Activated CD4-positive, alpha-beta T cell treated with anti-CD3 and anti-CD28 coated beads, Interleukin-2, amount 50 U/mL, for 4 hours (primary cell): Measurements from ENCODE around the gene RAD18.

Source experiments
- DNase-seq, 2 experiments: peaks; one replicate each; pipeline ENCODE4 v3.0.0-alpha.2; 2020

Gene RAD18

GRCh38 chr3:8856721-8857120 lies 106.6 kb downstream of the RAD18 start:
- DNase-seq = no peak

DNA sequence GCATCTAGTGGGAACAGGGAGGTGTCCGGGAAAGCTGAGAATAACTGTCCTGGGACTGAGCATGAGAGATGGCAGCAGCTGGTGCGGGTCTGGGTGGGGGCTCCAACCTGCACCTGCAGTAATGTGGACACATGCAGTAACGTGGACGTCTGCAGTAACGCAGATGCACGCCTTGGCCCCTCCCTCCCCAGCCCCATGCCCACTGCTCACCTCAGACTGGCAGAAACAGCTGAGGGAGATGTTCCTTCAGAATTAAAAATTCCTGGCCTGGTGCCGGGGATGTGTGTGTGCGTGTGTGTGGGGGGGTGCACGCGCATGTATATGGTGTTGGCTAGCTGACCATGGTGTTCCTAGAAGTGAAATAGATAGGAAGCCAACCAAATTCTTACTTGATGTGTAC lies 107.2 kb downstream of the RAD18 start:
- no peak for DNase-seq

DNA sequence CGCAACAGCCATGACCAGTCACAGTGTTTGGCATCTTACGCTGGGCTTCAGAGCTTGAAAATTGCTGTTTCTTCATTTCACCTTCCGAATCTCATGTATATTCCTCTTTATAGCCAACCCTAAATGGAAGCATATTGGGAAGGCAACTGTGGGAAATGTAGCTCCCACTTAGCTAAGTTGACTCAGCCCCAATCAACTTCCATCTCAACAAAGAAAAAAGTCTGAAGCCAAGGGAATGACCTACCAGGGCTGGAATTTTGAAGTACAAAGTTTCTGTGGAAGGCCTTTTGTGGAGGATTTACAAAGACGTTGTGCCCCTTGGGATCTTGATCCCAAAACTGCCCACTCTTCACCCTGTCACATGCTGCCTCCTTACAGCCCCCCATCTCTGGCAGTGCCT lies 108.6 kb downstream of the RAD18 start:
- no peak for DNase-seq

DNA sequence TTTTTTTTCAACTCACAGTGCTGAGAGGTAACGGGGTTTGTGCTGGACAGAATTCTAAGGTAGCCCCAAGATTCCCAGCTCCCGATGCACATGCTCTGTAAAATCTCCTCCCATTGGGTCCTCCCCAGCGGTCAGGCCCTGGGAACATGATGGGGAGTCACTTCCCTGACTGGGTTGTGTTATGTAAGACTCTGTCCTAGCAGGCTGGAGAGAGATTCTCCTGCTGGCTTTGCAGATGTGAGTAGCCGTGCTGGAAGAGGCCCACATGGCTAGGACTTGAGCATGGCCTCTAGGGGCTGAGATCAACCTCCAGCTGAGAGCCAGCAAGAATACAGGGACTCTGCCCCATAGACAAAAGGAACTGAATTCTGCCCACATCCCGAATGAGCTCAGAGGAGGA lies 110.2 kb downstream of the RAD18 start:
- no peak for DNase-seq

GRCh38 chr3:8852511-8852910 lies 110.8 kb downstream of the RAD18 start:
- DNase-seq = no peak

DNA sequence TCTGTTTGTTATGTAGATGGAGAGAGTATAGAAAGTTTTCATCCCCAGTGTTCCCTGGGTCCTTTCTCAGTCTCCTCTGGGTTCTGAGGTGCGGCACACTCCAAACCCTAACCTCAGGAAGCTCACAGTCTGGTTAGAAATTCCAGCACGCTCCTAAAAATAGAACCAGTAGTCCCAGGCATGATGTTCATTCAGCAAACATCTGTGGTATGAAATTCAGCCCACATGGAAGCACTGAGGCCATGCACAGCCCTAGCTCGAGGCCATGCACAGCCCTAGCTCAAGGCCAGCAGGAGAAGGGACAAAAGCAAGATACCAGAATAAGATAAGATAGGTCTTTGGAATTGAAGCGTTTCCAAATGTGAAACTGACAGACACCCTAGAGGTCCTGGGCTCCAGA lies 111.6 kb downstream of the RAD18 start:
- DNase-seq = no peak

DNA sequence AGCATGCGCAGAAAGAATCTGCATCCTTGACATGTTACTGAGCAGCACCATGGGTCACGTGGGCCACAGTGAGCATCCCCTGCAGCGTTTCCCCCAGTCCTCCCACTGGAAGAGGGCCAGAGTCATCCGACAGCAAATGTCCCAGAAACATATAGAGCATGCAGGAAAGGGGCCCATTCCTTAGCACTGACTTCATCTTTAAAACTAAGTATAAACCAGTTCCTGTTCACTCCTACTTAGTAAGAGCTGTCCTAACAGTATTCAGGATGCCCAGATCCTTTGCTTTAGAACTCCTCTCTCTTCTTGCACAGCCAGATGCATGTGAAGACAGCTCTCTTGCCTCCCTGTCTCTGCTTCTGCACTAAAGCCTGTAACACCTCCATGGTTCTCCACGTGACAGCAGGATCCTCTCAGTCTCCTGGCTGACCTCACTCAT lies 114.6 kb downstream of the RAD18 start:
- no peak for DNase-seq

DNA sequence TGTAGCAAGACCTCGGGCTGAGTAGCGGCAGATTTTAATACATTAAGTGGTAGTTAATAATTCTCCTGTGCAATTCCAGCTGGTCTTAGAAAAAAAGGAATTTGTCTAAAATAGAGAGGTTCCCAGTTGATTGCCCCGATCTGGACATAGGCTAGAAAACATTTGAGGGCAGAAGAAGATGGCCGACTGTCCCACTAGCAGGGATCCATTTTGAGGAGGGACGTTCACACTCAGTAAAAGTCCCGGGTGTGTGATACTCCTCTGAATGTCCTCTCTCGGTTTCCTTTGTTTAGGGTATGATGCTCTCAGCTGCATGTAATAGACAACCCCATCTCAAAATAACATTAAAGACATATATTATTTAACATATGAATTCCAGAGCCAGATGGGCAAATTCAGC lies 116.0 kb downstream of the RAD18 start:
- DNase-seq = no peak

DNA sequence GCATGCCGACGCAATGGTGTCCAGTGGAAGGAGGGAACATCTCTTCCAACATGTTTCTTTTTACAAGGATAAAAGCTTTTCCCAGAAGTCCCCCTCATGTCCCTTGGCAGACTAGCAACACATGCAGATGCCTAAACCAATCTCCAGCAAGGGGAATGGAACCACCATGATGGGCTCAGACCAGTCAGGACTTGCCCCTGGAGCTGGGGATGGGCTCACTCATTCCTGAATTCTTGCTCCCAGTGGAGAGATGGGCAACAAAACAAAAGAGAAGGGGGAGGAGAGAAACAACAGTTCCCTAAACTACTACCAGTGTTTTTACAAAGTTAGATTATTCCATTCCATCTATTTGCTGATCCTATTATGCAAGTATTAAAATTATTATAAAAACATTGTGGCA lies 117.1 kb downstream of the RAD18 start:
- no peak for DNase-seq

DNA sequence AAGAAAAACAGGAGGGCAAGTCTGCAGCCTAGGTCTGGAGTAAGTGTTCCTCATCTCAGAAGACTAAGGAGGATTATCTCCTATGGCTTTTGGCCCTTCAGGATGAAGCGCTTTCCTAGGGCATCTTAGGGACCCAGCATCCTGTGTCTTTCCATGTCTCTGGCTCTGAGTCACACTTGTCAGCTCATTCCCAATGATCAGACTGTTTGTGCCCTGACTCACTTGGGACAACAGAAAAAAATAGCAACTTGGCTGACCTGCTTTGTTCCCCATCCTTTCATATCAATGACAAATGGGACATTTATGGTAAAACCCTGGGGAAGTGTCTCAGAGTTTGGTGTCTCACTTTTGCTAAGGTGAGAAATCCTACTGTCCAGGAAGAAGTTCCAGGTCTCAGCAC lies 117.6 kb downstream of the RAD18 start:
- no peak for DNase-seq

GRCh38 chr3:8843347-8843746 lies 119.9 kb downstream of the RAD18 start:
- no peak for DNase-seq

GRCh38 chr3:8842293-8842692 lies 121.0 kb downstream of the RAD18 start:
- no peak for DNase-seq

GRCh38 chr3:8841472-8841871 lies 121.8 kb downstream of the RAD18 start:
- DNase-seq = no peak

DNA sequence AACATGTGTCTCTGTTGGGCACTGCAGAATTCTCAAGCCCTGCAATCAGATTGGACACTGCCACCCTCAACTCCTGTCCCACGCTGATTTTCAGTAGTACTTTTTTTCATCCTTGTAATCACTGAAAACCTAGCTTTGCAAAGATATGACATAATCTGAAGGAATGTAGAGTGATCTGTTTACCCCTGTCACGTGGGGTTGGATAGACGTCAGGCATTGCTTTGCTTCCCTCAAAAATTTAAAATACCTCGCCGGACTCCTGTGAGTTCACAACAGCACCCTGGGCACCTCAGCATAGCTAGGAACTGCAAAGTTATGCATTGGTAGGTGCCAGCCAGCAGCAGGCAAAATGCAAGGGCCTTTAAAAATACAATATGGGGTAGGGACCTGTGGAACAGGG lies 122.7 kb downstream of the RAD18 start:
- DNase-seq = no peak

DNA sequence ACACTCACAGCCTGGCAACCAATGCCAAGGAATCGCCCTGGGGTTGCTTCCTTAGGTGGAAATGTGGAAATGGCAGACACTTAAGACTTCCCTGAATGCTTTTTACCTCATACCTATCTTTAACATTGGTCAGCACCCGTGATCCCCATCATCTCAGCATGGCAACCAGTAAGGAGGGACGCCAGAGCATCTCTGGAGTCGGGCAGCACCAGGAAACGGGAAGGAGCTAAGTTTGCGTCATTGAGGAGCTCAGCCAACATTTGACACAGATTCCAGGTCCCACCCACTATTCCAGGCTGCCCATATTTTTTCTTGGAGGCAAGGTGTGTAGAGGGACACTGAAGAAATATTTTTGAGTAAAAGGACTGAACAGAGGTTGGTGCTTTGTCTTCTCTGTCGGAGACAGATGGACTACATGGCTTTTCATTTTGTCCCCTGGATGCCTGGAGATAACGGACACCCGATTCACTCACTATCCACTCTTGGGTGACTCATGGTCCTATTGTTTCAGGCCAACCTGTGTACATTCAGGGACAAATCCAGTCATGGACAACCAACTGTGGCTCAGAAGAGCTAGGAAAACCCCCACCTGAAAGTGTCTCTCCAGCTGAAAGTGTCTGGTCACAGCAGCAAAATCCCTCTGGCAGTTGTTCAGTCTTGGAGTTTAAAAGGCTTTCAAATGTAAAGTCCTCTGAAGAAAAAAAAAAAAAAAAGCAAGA lies 123.5 kb downstream of the RAD18 start:
- no peak for DNase-seq

DNA sequence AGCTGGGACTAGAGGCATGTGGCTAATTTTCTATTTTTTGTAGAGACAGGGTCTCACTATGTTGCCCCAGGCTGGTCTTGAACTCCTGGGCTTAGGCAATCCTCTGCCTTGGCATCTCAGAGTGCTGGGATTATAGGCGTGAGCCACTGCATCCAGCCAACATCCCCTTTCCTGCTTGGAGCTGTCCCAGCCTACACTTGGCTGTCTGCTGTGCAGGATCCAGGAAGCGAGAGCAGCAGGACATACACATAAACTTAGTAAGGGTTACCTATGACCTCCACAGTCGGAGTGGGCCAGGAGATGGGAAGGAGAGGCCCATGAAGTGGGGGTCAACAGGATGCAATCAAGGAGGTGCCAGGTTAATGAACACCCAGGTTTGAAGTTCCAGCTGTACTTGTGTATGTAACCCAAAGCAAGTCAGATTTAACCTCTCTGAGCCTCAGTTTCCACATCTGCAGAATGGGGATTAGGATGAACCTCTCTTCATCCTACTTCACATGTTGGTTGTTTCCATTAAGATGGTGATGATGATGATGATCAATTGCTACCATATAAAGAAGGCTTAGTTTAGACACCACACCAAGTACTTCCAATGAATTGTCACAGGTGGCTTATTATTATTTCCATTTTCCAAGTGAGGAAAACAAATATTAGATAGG lies 124.4 kb downstream of the RAD18 start:
- DNase-seq = no peak

DNA sequence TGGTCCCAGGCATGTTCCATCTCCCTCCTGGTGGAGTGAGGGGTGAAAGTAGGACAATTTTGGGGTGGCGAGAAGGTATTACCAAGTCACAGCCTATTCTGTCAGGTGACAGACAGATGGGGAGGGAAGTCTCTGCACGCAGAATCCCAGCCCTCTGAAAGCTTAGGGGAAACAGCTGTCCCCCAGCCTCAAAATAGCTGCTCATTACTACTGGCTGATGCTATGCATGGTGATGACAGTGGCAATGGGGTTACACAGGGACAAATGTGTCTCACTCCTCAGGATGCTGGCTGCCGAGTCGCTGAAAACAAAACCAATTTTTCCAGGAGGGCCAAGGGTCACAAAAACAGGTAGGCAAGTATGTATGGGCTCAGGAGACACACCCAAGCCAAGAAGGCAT lies 125.0 kb downstream of the RAD18 start:
- DNase-seq = no peak

GRCh38 chr3:8837162-8837561 lies 126.1 kb downstream of the RAD18 start:
- DNase-seq = no peak

DNA sequence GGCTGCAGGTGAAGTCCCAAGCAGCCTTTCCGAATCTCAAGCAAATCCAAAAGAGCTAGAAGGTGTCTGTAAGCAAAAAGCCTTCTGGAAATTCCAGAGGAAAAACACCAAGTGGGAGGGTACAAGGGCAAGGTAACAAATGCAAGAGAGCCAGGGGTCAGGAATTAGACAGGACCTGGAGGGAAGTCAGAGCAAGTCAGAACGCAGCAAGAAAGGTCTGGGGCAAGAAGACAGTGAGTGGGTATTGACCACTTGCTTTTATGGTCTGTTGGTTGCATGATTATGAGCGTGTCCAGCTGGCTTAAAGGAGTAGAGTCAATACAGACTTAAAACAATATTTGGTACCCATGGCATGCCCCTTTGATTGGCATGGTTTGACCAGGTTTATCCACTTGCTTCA lies 127.2 kb downstream of the RAD18 start:
- DNase-seq = no peak

DNA sequence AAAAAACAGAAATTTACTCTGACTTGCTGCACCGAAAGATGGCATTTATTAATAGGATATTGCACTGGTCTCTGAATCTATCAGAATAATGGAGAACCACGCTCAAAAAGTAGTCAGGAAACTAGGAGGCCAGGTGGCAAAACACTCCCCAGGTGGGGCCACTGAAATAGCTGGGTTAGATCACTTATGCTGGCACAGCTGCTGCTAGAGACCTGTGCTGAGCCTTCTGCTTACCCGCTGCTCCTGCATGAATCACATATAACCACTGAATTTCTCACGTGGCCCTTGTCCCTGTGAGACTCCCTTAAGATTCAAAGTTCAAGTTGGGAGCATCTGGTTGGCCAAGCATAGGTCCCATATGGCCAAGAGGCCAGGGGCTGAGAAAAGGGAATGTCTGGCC lies 127.9 kb downstream of the RAD18 start:
- no peak for DNase-seq

- no peak for DNase-seq
These were observed 128.3 kb downstream of the RAD18 start for GRCh38 chr3:8834974-8835373.

DNA sequence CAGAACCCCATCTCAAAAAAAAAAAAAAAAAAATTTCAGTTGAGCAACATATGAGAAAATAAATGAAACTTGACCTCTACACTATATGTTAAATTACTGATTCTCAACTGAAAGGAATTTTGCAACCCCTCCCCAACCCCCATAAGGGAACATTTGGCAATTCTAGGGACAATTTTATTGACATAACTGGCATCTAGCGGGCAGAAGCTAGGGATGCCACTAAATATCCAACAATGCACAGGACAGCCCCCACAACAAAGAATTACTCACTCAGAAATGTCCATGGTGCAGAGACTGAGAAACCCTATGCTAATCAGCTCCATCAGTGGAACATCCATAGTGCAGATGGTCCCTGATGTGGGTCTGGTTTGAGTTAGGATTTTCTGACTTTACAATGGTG lies 135.6 kb downstream of the RAD18 start:
- no peak for DNase-seq
